GM12878 (cell line): ENCODE data around the gene FMOD. TPM values are rescaled to one million over a fixed set of nuclear protein-coding genes. Genes with fewer than 3 reads are reported as not detected.

ENCODE experiments used
- ATAC-seq: fragments of 200-7000 bp; cut with Tn5 transposase; 3 replicates; pipeline ENCODE4 v1.9.1; 2020; ENCODE audit warnings: mild to moderate bottlenecking, moderate library complexity
- BruUV-seq: library from RNA; stranded (reverse); fragments of 400-500 nt; replicated peaks from 2 replicates; lab custom pipeline; 2021; lab: Mats Ljungman, UMichigan
- CTCF ChIA-PET: fragments of 300-600 bp; sonication (Branson Sonifier 250); formaldehyde crosslinking; extraction: SDS; loops from one replicate; lab custom pipeline; 2021; ENCODE audit warnings: inconsistent platforms; lab: Yijun Ruan, JAX
- POLR2A ChIA-PET: fragments of 350-600 bp; formaldehyde crosslinking; extraction: SDS; loops from one replicate; lab custom pipeline; 2021; ENCODE audit warnings: inconsistent platforms; lab: Charles Lee
- RAD21 ChIA-PET: fragments of 300-600 bp; sonication (Branson Sonifier 250); formaldehyde crosslinking; loops from one replicate; lab custom pipeline; 2023; ENCODE audit warnings: antibody characterized with exemption; ENCODE audit not compliant: unreplicated experiment; lab: Charles Lee
- SMC1A ChIA-PET: fragments of 300-600 bp; sonication (Branson Sonifier 250); formaldehyde crosslinking; loops from one replicate; lab custom pipeline; 2023; ENCODE audit not compliant: unreplicated experiment, uncharacterized antibody; lab: Charles Lee
- DNase-seq: peaks from one replicate; pipeline ENCODE4 v3.0.0-alpha.2; 2011; ENCODE audit warnings: low read depth, low spot score
- FAIRE-seq: peaks from 3 replicates; lab custom pipeline; 2011; peaks lifted over from hg19 to GRCh38; lab: Jason Lieb, UNC
- H2AFZ ChIP-seq: 2 replicates; pipeline ENCODE4 v1.6.0; 2011; ENCODE audit warnings: low read depth, low read length, control low read depth; ENCODE audit not compliant: control insufficient read depth
- H3K27ac ChIP-seq: 2 replicates; pipeline ENCODE4 v1.5.1; 2011; ENCODE audit warnings: control low read depth; ENCODE audit not compliant: control insufficient read depth, insufficient read depth
- H3K27me3 ChIP-seq, 2 experiments: replicated peaks in 1 of 2; 2 replicates each; pipeline versions ENCODE4 v1.6.0 to v1.6.1; 2011; ENCODE audit warnings: low read length in 1 of 2; ENCODE audit not compliant: control insufficient read depth in 2 of 2, insufficient read depth in 2 of 2
- H3K36me3 ChIP-seq, 2 experiments: 2 replicates each; pipeline ENCODE4 v1.5.1; 2011; ENCODE audit warnings: low read length in 1 of 2; ENCODE audit not compliant: control insufficient read depth in 2 of 2, insufficient read depth in 2 of 2
- H3K4me1 ChIP-seq: 2 replicates; pipeline ENCODE4 v1.6.1; 2011; ENCODE audit warnings: mild to moderate bottlenecking, low read length, moderate library complexity, mixed read lengths; ENCODE audit not compliant: control insufficient read depth, insufficient read depth
- H3K4me2 ChIP-seq: 2 replicates; pipeline ENCODE4 v1.6.0; 2011; ENCODE audit warnings: control low read depth; ENCODE audit not compliant: control insufficient read depth, insufficient read depth
- H3K4me3 ChIP-seq: fragments of 200-600 bp; sonication (generic); 2 replicates; pipeline ENCODE4 v1.5.1; 2016
- H3K79me2 ChIP-seq: 2 replicates; pipeline ENCODE4 v1.6.0; 2011; ENCODE audit warnings: low read length; ENCODE audit not compliant: control insufficient read depth, insufficient read depth
- H3K9ac ChIP-seq: 2 replicates; pipeline ENCODE4 v1.8.0; 2011; ENCODE audit warnings: low read length, control low read depth, mixed read lengths; ENCODE audit not compliant: control insufficient read depth, insufficient read depth
- H3K9me3 ChIP-seq: replicated peaks from 3 replicates; pipeline ENCODE4 v1.5.1; 2011; ENCODE audit warnings: mild to moderate bottlenecking, low read length; ENCODE audit not compliant: control insufficient read depth, insufficient read depth
- H4K20me1 ChIP-seq: 2 replicates; pipeline ENCODE4 v1.6.0; 2011; ENCODE audit not compliant: control insufficient read depth, insufficient read depth
- CHD1 ChIP-seq: IDR thresholded peaks from 2 replicates; pipeline ENCODE4 v1.6.1; 2012; ENCODE audit warnings: low read depth, low read length, improper control_type of control experiment
- DPF2 ChIP-seq: fragments of 450-650 bp; IDR thresholded peaks from 2 replicates; pipeline ENCODE4 v1.6.1; 2017; ENCODE audit warnings: mild to moderate bottlenecking
- ESRRA ChIP-seq: IDR thresholded peaks from 2 replicates; pipeline ENCODE4 v1.6.1; 2012; ENCODE audit warnings: mild to moderate bottlenecking, low read length, improper control_type of control experiment
- IRF4 ChIP-seq: IDR thresholded peaks from 2 replicates; pipeline ENCODE4 v1.6.1; 2011; ENCODE audit warnings: low read depth, low read length
- JUND ChIP-seq: IDR thresholded peaks from 2 replicates; pipeline ENCODE4 v1.6.1; 2012; ENCODE audit warnings: low read depth, mild to moderate bottlenecking, low read length, improper control_type of control experiment, moderate library complexity
- MEF2A ChIP-seq: IDR thresholded peaks from 2 replicates; pipeline ENCODE4 v1.6.1; 2011; ENCODE audit warnings: low read depth, mild to moderate bottlenecking, low read length, moderate library complexity; ENCODE audit not compliant: insufficient read depth
- NRF1 ChIP-seq: conservative IDR thresholded peaks from 2 replicates; pipeline ENCODE4 v1.6.1; 2011; ENCODE audit warnings: mild to moderate bottlenecking, low read depth, low read length, improper control_type of control experiment
- RAD21 ChIP-seq: IDR thresholded peaks from 2 replicates; pipeline ENCODE4 v1.6.1; 2011; ENCODE audit warnings: mild to moderate bottlenecking, low read depth, low read length, moderate library complexity; ENCODE audit not compliant: insufficient read depth
- SP1 ChIP-seq: IDR thresholded peaks from one replicate; pipeline ENCODE4 v1.6.1; 2011; ENCODE audit warnings: low read depth, low read length
- TCF3 ChIP-seq: IDR thresholded peaks from 2 replicates; pipeline ENCODE4 v1.6.1; 2012; ENCODE audit warnings: low read depth, mild to moderate bottlenecking, low read length, borderline replicate concordance; ENCODE audit not compliant: insufficient read depth
- WRNIP1 ChIP-seq: IDR thresholded peaks from 2 replicates; pipeline ENCODE4 v1.6.1; 2011; ENCODE audit warnings: low read depth, low read length, improper control_type of control experiment, borderline replicate concordance
- ZNF384 ChIP-seq: IDR thresholded peaks from 2 replicates; pipeline ENCODE4 v1.6.1; 2012; ENCODE audit warnings: low read depth, mild to moderate bottlenecking, low read length, improper control_type of control experiment, borderline replicate concordance
- WGBS: methylation state at CpG from one replicate; pipeline ENCODE4 v1.1.6; 2016; ENCODE audit warnings: low lambda C conversion rate; ENCODE audit not compliant: insufficient replicate concordance, insufficient coverage; ENCODE audit errors: missing lambda C conversion rate; 5-methylcytosine and 5-hydroxymethylcytosine counted together
- in situ Hi-C: fragments of 300-500 bp; cut with MboI; formaldehyde crosslinking; loops from 9 replicates; pipeline ENCODE4 v1.14.3; 2018; ENCODE audit warnings: mixed read lengths
- intact Hi-C: fragments of 100-400 bp; cut with micrococcal nuclease; formaldehyde crosslinking; loops from one replicate; pipeline ENCODE4 v1.14.2; 2022; ENCODE audit not compliant: unreplicated experiment
- polyA plus RNA-seq, 11 experiments: library from polyadenylated mRNA; depleted of rRNA in 4 of 11; unstranded in 6 of 11; stranded (reverse) in 5 of 11; fragments of >200 nt; fragmentation: Nextera tagmentation in 4 of 11; fragmentation: Illumina TruSeq in 1 of 11; extraction: Ambion mirVana in 4 of 11; extraction: Trizol in 1 of 11; gene quantifications; 1 replicate in 1 of 11; 2 replicates in 10 of 11; pipeline versions ENCODE4 v1.2.1 to v1.2.3, GENCODE V29; 2011 to 2016; ENCODE audit warnings: inconsistent platforms in 2 of 11, missing spikeins in 2 of 11, low read depth in 1 of 11
- total RNA-seq, 4 experiments: library from RNA; depleted of rRNA in 3 of 4; stranded (reverse); fragments of >200 nt in 3 of 4; fragmentation: Illumina TruSeq in 1 of 4; extraction: Trizol in 1 of 4; gene quantifications; 2 replicates each; pipeline versions ENCODE4 v1.2.1 to v1.2.3, GENCODE V29; 2013 to 2021
- TF ChIP-seq, protein P1 (sequence below): fragments of 450-650 bp; IDR thresholded peaks from 2 replicates; pipeline ENCODE4 v1.6.1; 2016; ENCODE audit warnings: mild to moderate bottlenecking, moderate library complexity, borderline replicate concordance
- TF ChIP-seq, protein P2 (sequence below): IDR thresholded peaks from 2 replicates; pipeline ENCODE4 v1.6.1; 2011; ENCODE audit warnings: borderline replicate concordance, low read depth, mild to moderate bottlenecking, moderate library complexity, mixed read lengths, low read length; ENCODE audit not compliant: insufficient read depth; ENCODE audit errors: extremely low read length

Gene FMOD
- total and polyA plus RNA-seq, 10 of the 15 experiments (the other 5 are each of a cell fraction or from before 2014, with no cell fraction given), result 0.03 to 0.26 (median 0.11) TPM; not detected in 7

DNA sequence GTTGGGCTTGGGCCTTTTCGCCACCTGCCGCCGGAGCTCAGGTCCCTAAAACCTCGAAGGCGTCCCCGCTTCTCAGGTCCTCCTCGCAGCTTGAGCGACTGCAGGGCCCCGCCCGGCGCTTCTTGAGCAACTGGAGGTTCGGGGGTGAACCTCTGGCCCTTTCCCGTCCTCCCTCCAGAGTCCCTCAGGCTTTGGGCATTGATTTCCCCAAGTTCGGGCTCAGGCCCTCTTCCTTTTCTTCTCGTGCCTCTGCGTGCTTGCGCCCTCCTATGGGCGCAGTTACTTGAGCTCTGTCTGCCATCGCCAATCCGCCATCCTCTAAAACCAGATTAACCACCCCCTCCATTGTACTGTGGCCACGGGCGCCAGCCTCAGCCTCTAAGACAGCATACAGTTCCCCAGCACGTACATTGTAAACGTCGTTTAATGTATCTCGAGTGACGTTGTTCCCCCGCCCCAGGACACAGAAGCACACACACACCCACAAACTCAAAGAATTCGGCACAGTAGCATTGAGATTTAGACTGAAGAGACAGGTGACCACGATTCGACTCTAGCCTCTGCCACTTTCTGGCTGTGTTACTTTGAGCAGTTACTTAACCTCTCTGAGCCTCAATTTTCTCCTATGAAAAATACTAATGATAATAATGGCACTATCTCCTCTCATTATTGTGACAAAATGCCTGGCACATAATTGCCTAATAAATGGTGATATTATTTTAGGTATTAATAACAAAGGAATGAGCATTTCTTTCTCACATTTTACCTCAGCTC, 23.1 kb downstream of the FMOD start (continued):
- TF ChIP-seq, protein P1, sequence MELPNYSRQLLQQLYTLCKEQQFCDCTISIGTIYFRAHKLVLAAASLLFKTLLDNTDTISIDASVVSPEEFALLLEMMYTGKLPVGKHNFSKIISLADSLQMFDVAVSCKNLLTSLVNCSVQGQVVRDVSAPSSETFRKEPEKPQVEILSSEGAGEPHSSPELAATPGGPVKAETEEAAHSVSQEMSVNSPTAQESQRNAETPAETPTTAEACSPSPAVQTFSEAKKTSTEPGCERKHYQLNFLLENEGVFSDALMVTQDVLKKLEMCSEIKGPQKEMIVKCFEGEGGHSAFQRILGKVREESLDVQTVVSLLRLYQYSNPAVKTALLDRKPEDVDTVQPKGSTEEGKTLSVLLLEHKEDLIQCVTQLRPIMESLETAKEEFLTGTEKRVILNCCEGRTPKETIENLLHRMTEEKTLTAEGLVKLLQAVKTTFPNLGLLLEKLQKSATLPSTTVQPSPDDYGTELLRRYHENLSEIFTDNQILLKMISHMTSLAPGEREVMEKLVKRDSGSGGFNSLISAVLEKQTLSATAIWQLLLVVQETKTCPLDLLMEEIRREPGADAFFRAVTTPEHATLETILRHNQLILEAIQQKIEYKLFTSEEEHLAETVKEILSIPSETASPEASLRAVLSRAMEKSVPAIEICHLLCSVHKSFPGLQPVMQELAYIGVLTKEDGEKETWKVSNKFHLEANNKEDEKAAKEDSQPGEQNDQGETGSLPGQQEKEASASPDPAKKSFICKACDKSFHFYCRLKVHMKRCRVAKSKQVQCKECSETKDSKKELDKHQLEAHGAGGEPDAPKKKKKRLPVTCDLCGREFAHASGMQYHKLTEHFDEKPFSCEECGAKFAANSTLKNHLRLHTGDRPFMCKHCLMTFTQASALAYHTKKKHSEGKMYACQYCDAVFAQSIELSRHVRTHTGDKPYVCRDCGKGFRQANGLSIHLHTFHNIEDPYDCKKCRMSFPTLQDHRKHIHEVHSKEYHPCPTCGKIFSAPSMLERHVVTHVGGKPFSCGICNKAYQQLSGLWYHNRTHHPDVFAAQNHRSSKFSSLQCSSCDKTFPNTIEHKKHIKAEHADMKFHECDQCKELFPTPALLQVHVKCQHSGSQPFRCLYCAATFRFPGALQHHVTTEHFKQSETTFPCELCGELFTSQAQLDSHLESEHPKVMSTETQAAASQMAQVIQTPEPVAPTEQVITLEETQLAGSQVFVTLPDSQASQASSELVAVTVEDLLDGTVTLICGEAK, result no peak
- TF ChIP-seq MEF2A (no peak), JUND (no peak), SP1 (no peak)

GRCh38 chr1:203326830-203327683, 23.9 kb downstream of the FMOD start:
- Histone ChIP-seq H3K4me1 (peaks cover 62% of the 10 kb centered on the region), H3K36me3 (no peaks in the 10 kb centered on the region), H2AFZ (no peak overlapping the region; the same call in none of the 2 replicates), H3K27me3 (no peaks in the 10 kb centered on the region), H3K4me2 (peak overlapping the region; percentile 99), H3K27ac (peak overlapping the region; percentile 98), H3K9ac (peak overlapping the region; percentile 87), H4K20me1 (no peaks in the 10 kb centered on the region), H3K9me3 (no peaks in the 10 kb centered on the region), H3K4me3 (peak overlapping the region; percentile 60), H3K79me2 (peaks cover 14% of the 10 kb centered on the region)
- DNase-seq (peak; percentile 88), FAIRE-seq (no peak), ATAC-seq (peak; percentile 81)
- under 1% methylated on average over 47 of the region's 49 CpGs for WGBS
- ChIA-PET SMC1A (interaction anchor here (3.8 to 9.8 kb wide), 6 partner anchors 11 to 53 kb away, joined by 11 to 590 read pairs (median 85); partner anchors contain the start of gene BTG2), RAD21 (interaction anchor here (0.6 to 9.5 kb wide), 10 partner anchors 10 to 149 kb away, joined by 3 to 541 read pairs (median 12); partner anchors contain the start of gene BTG2), POLR2A (interaction anchor here (0.6 to 9.5 kb wide), 10 partner anchors 10 to 1992 kb away, joined by 3 to 395 read pairs (median 12); partner anchors contain the start of genes BTG2 and TMEM183A), CTCF (interaction anchor here (1.0 to 10.0 kb wide), 9 partner anchors 11 to 63 kb away, joined by 4 to 281 read pairs (median 52); partner anchors contain the start of gene BTG2)
- in situ Hi-C loops, result no loop called here
- intact Hi-C loops, result loop anchor here (1.0 kb wide), 2 partner anchors 21 to 54 kb away; no protein-coding TSS in a partner anchor
- BruUV-seq, result TSS peak; percentile 95
- peak; percentile 97 for TF ChIP-seq ZNF384
- TF ChIP-seq IRF4, result no peak
- no peak for TF ChIP-seq ESRRA
- 0 out of 2 replicates have a peak, but pooled peaks have one; percentile 80 for TF ChIP-seq CHD1
- TF ChIP-seq TCF3, result peak; percentile 84; the same call in 1 of the 2 replicates
- TF ChIP-seq, protein P2, sequence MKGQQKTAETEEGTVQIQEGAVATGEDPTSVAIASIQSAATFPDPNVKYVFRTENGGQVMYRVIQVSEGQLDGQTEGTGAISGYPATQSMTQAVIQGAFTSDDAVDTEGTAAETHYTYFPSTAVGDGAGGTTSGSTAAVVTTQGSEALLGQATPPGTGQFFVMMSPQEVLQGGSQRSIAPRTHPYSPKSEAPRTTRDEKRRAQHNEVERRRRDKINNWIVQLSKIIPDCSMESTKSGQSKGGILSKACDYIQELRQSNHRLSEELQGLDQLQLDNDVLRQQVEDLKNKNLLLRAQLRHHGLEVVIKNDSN, result peak; percentile 12
- 0 out of 2 replicates have a peak, but pooled peaks have one; percentile 57 for TF ChIP-seq WRNIP1
- TF ChIP-seq DPF2, result peak; percentile 93
- no peak for TF ChIP-seq NRF1
- no peak for TF ChIP-seq RAD21
